OCI-LY1 (cell line): ENCODE data around the gene RGS13.

ENCODE experiments used
- H2AFZ ChIP-seq: fragments of 200-600 bp; sonication (generic), shearing (Covaris generic); 2 replicates; pipeline ENCODE4 v1.6.0; 2014; ENCODE audit warnings: antibody characterized with exemption, mild to moderate bottlenecking, low read length
- H3F3A ChIP-seq: fragments of 200-600 bp; sonication (generic), shearing (Covaris generic); 2 replicates; pipeline ENCODE4 v1.6.0; 2014; ENCODE audit warnings: mild to moderate bottlenecking, antibody characterized with exemption, low read length, moderate library complexity; ENCODE audit not compliant: insufficient read depth
- H3K27ac ChIP-seq: fragments of 200-600 bp; sonication (generic); 2 replicates; pipeline ENCODE4 v1.5.1; 2014; ENCODE audit warnings: low read length, mixed run types, mild to moderate bottlenecking, low read depth; ENCODE audit not compliant: poor library complexity, severe bottlenecking
- H3K27me3 ChIP-seq: fragments of 200-600 bp; sonication (generic); 2 replicates; pipeline ENCODE4 v1.6.0; 2014; ENCODE audit warnings: antibody characterized with exemption, mild to moderate bottlenecking, low read length, moderate library complexity; ENCODE audit not compliant: insufficient read depth
- H3K36me3 ChIP-seq: fragments of 200-600 bp; sonication (generic); 2 replicates; pipeline ENCODE4 v1.6.1; 2014; ENCODE audit warnings: mild to moderate bottlenecking, antibody characterized with exemption, low read length, moderate library complexity, mixed read lengths; ENCODE audit not compliant: insufficient read depth
- H3K4me1 ChIP-seq: fragments of 200-600 bp; sonication (generic); 2 replicates; pipeline ENCODE4 v1.5.1; 2014; ENCODE audit warnings: mild to moderate bottlenecking, low read length, moderate library complexity; ENCODE audit not compliant: insufficient read depth, severe bottlenecking
- H3K4me2 ChIP-seq: fragments of 200-600 bp; sonication (generic), shearing (Covaris generic); 2 replicates; pipeline ENCODE4 v1.6.1; 2014; ENCODE audit warnings: low read length
- H3K4me3 ChIP-seq: fragments of 200-600 bp; sonication (generic); 2 replicates; pipeline ENCODE4 v1.5.1; 2014; ENCODE audit warnings: low read length, low read depth, mild to moderate bottlenecking, mixed read lengths; ENCODE audit not compliant: poor library complexity, severe bottlenecking
- H3K79me2 ChIP-seq: fragments of 200-600 bp; shearing (Covaris generic); 2 replicates; pipeline ENCODE4 v1.6.1; 2016; ENCODE audit warnings: mixed run types, low read length, mixed read lengths; ENCODE audit not compliant: insufficient read depth
- H3K9ac ChIP-seq: fragments of 200-600 bp; sonication (generic), shearing (Covaris generic); 2 replicates; pipeline ENCODE4 v1.6.1; 2014; ENCODE audit warnings: mild to moderate bottlenecking, low read length, mixed read lengths
- H3K9me2 ChIP-seq: fragments of 200-600 bp; sonication (generic), shearing (Covaris generic); 2 replicates; pipeline ENCODE4 v1.6.1; 2014; ENCODE audit warnings: low read depth, mild to moderate bottlenecking, low read length, mixed read lengths
- H3K9me3 ChIP-seq: fragments of 200-600 bp; shearing (Covaris generic); 2 replicates; pipeline ENCODE4 v1.6.1; 2014; ENCODE audit warnings: low read length, mixed read lengths
- H4K20me1 ChIP-seq: fragments of 200-600 bp; sonication (generic), shearing (Covaris generic); 2 replicates; pipeline ENCODE4 v1.6.0; 2016; ENCODE audit warnings: mild to moderate bottlenecking, low read length; ENCODE audit not compliant: insufficient read depth
- CTCF ChIP-seq: fragments of 200-600 bp; sonication (generic), shearing (Covaris generic); IDR thresholded peaks from 2 replicates; pipeline ENCODE4 v1.5.1; 2017; ENCODE audit warnings: mild to moderate bottlenecking, antibody characterized with exemption, low read length, moderate library complexity, mixed read lengths
- EZH2 ChIP-seq: fragments of 200-600 bp; sonication (generic), shearing (Covaris generic); IDR thresholded peaks from 2 replicates; pipeline ENCODE4 v1.8.0; 2017; ENCODE audit warnings: borderline replicate concordance, mixed run types, mild to moderate bottlenecking, antibody characterized with exemption, low read length, moderate library complexity, mixed read lengths

Gene RGS13

GRCh38 chr1:192595299-192595698 is 40.6 kb upstream of the RGS13 start:
- Histone ChIP-seq H3K9me2 (no peaks in the 10 kb centered on the region), H3F3A (no peaks in the 10 kb centered on the region), H4K20me1 (no peaks in the 10 kb centered on the region), H3K4me3 (no peak overlapping the region), H3K27ac (no peak overlapping the region), H2AFZ (no peak overlapping the region), H3K27me3 (no peaks in the 10 kb centered on the region), H3K36me3 (no peaks in the 10 kb centered on the region), H3K4me1 (no peaks in the 10 kb centered on the region), H3K4me2 (no peak overlapping the region), H3K9me3 (no peaks in the 10 kb centered on the region), H3K79me2 (no peaks in the 10 kb centered on the region), H3K9ac (no peak overlapping the region)
- TF ChIP-seq EZH2 (no peak), CTCF (no peak)

GRCh38 chr1:192598589-192598988 is 37.4 kb upstream of the RGS13 start:
- Histone ChIP-seq H3K79me2 (no peaks in the 10 kb centered on the region), H3K9me3 (no peaks in the 10 kb centered on the region), H3K9ac (no peak overlapping the region), H3K36me3 (no peaks in the 10 kb centered on the region), H3K4me1 (no peaks in the 10 kb centered on the region), H3K4me3 (no peak overlapping the region), H2AFZ (no peak overlapping the region), H3K27ac (no peak overlapping the region), H3K4me2 (no peak overlapping the region), H3F3A (no peaks in the 10 kb centered on the region), H3K27me3 (no peaks in the 10 kb centered on the region), H3K9me2 (no peaks in the 10 kb centered on the region), H4K20me1 (no peaks in the 10 kb centered on the region)
- no peak for TF ChIP-seq CTCF
- TF ChIP-seq EZH2: no peak

GRCh38 chr1:192600275-192600674 is 35.7 kb upstream of the RGS13 start:
- Histone ChIP-seq H3K36me3 (no peaks in the 10 kb centered on the region), H2AFZ (no peak overlapping the region), H3K9me2 (no peaks in the 10 kb centered on the region), H3F3A (no peaks in the 10 kb centered on the region), H3K9ac (no peak overlapping the region), H3K27me3 (no peaks in the 10 kb centered on the region), H3K79me2 (no peaks in the 10 kb centered on the region), H3K27ac (no peak overlapping the region), H3K9me3 (no peaks in the 10 kb centered on the region), H4K20me1 (no peaks in the 10 kb centered on the region), H3K4me3 (no peak overlapping the region), H3K4me2 (no peak overlapping the region), H3K4me1 (peaks cover 5% of the 10 kb centered on the region)
- TF ChIP-seq EZH2: no peak
- TF ChIP-seq CTCF: no peak
